HG03097 (cell line): Measurements from ENCODE around the gene CFAP91.
A peak's percentile ranks its signal among the peaks of the same experiment; 100 is the strongest.
"Not testable (repeated sequence)": the region's sequence is repeated elsewhere in the genome, so short reads cannot be mapped to it uniquely, and the experiment has no call there.

ENCODE experiments used
- ATAC-seq: cut with Tn5 transposase; IDR thresholded peaks from one replicate; pipeline ENCODE4 v1.9.1; 2021; ENCODE audit not compliant: unreplicated experiment, low FRiP score

The CFAP91 gene

GRCh38 chr3:119676771-119677640, 25.8 kb upstream of the CFAP91 start, which contains the start of gene COX17:
TSS of gene COX17 (minus strand) at chr3:119677406. CDS start at chr3:119677310, 96 bp downstream.
- peak; percentile 85 for ATAC-seq

- ATAC-seq: peak; percentile 1
Observed at GRCh38 chr3:119677641-119677934, 25.2 kb upstream of the CFAP91 start.

GRCh38 chr3:119678209-119678608, 24.6 kb upstream of the CFAP91 start:
- not testable (repeated sequence) for ATAC-seq

GRCh38 chr3:119679874-119680273, 22.9 kb upstream of the CFAP91 start:
- no peak for ATAC-seq

GRCh38 chr3:119681279-119681678, 21.5 kb upstream of the CFAP91 start:
- ATAC-seq: peak; percentile 32

GRCh38 chr3:119683421-119683820, 19.4 kb upstream of the CFAP91 start:
- no peak for ATAC-seq

- ATAC-seq: no peak
Observed at GRCh38 chr3:119690043-119690656, 12.7 kb upstream of the CFAP91 start.

GRCh38 chr3:119695480-119695879, 7.3 kb upstream of the CFAP91 start:
- no peak for ATAC-seq

- ATAC-seq: no peak
Observed at GRCh38 chr3:119697394-119697793, 5.4 kb upstream of the CFAP91 start.

- peak; percentile 37 for ATAC-seq
Observed at GRCh38 chr3:119700269-119700919, 2.4 kb upstream of the CFAP91 start.

- ATAC-seq: no peak
Observed at GRCh38 chr3:119700920-119701734, 1.7 kb upstream of the CFAP91 start.

GRCh38 chr3:119703820-119704531, 1.2 kb downstream of the CFAP91 start:
- no peak for ATAC-seq

GRCh38 chr3:119715105-119715504, 12.3 kb downstream of the CFAP91 start:
- ATAC-seq: no peak

- ATAC-seq: no peak
Observed at GRCh38 chr3:119716998-119717397, 14.2 kb downstream of the CFAP91 start.

- no peak for ATAC-seq
Observed at GRCh38 chr3:119717520-119717919, 14.7 kb downstream of the CFAP91 start.

- ATAC-seq: no peak
Observed at GRCh38 chr3:119723022-119723421, 20.2 kb downstream of the CFAP91 start.

- no peak for ATAC-seq
Observed at GRCh38 chr3:119726909-119727308, 24.1 kb downstream of the CFAP91 start.

- ATAC-seq: no peak
Observed at GRCh38 chr3:119729996-119730395, 27.2 kb downstream of the CFAP91 start.

- ATAC-seq: no peak
Observed at GRCh38 chr3:119731560-119732343, 28.9 kb downstream of the CFAP91 start.
